Stimulated activated CD8-positive, alpha-beta memory T cell treated with anti-CD3 and anti-CD28 coated beads, Interleukin-7, amount 100 ng/mL, for 1 hour (primary cell): ENCODE data around the gene CXorf66.
"Not testable (repeated sequence)": the region's sequence is repeated elsewhere in the genome, so short reads cannot be mapped to it uniquely, and the experiment has no call there.

Source experiments
- DNase-seq, 2 donors: peaks; one replicate each; pipeline ENCODE4 v3.0.0-alpha.2; 2020; ENCODE audit warnings: low read depth in 2 of 2

CXorf66 gene

GRCh38 chrX:139924696-139925095 lies 40.6 kb downstream of the CXorf66 start:
- no peak for DNase-seq

- DNase-seq, result no peak
Observed at GRCh38 chrX:139924069-139924695, 41.1 kb downstream of the CXorf66 start.

GRCh38 chrX:139921142-139921541 lies 44.2 kb downstream of the CXorf66 start:
- not testable (repeated sequence) for DNase-seq

GRCh38 chrX:139920316-139920715 lies 45.0 kb downstream of the CXorf66 start:
- no peak for DNase-seq

GRCh38 chrX:139914421-139914820 lies 50.9 kb downstream of the CXorf66 start:
- no peak for DNase-seq

GRCh38 chrX:139909712-139910111 lies 55.6 kb downstream of the CXorf66 start:
- DNase-seq, result no peak

- DNase-seq, result no peak
Observed at GRCh38 chrX:139907078-139907477, 58.2 kb downstream of the CXorf66 start.

- no peak for DNase-seq
Observed at GRCh38 chrX:139905743-139906142, 59.6 kb downstream of the CXorf66 start.
